K562 (cell line): ENCODE measurements around the gene ABHD16A. TPM values are rescaled to one million over a fixed set of nuclear protein-coding genes. Genes with fewer than 3 reads are reported as not detected.

Experiments
- BACH1 ChIP-seq: fragments of 200-800 bp; sonication (Bioruptor generic); IDR thresholded peaks from 2 replicates; pipeline ENCODE4 v1.6.1; 2016; ENCODE audit warnings: missing genetic modification characterization, missing compliant biosample characterization
- CC2D1A ChIP-seq: fragments of 450-650 bp; IDR thresholded peaks from 2 replicates; pipeline ENCODE4 v1.6.1; 2017; ENCODE audit warnings: mild to moderate bottlenecking
- DEAF1 ChIP-seq: fragments of 450-650 bp; formaldehyde crosslinking; IDR thresholded peaks from 2 replicates; pipeline ENCODE4 v1.4.0; 2020; ENCODE audit warnings: mild to moderate bottlenecking, moderate library complexity
- E2F4 ChIP-seq: sonication (generic); formaldehyde crosslinking; IDR thresholded peaks from 2 replicates; pipeline ENCODE4 v1.8.0; 2022; ENCODE audit warnings: mild to moderate bottlenecking, low read depth, missing genetic modification reagents
- EHMT2 ChIP-seq: fragments of 450-650 bp; IDR thresholded peaks from 2 replicates; pipeline ENCODE4 v1.6.1; 2018; ENCODE audit warnings: antibody characterized with exemption
- HCFC1 ChIP-seq: IDR thresholded peaks from 2 replicates; pipeline ENCODE4 v1.6.1; 2012; ENCODE audit warnings: low read depth, low read length, improper control_type of control experiment
- IRF1 ChIP-seq: sonication (generic); formaldehyde crosslinking; IDR thresholded peaks from 2 replicates; pipeline ENCODE4 v1.8.0; 2022; ENCODE audit warnings: missing genetic modification reagents, mild to moderate bottlenecking, borderline replicate concordance
- MLX ChIP-seq, 2 experiments: fragments of 450-650 bp in 1 of 2; sonication (generic) in 1 of 2; formaldehyde crosslinking; conservative IDR thresholded peaks; 2 replicates each; pipeline versions ENCODE4 v1.4.0 to v1.8.1; 2020 to 2022; ENCODE audit warnings: mild to moderate bottlenecking in 1 of 2, missing genetic modification reagents in 1 of 2
- MYC ChIP-seq, 2 experiments: fragments of 250-450 bp in 1 of 2; sonication (Bioruptor Pico) in 1 of 2; IDR thresholded peaks; 2 replicates each; pipeline versions ENCODE4 v1.5.1 to v1.6.1; 2012 to 2021; ENCODE audit warnings: low read depth in 2 of 2, borderline replicate concordance in 1 of 2, improper control_type of control experiment in 1 of 2, low read length in 1 of 2, mild to moderate bottlenecking in 1 of 2, moderate library complexity in 1 of 2
- NBN ChIP-seq: fragments of 450-650 bp; IDR thresholded peaks from 2 replicates; pipeline ENCODE4 v1.6.1; 2016; ENCODE audit warnings: low read depth, mild to moderate bottlenecking
- NR4A1 ChIP-seq, 2 experiments: fragments of 250-450 bp in 1 of 2; fragments of 450-650 bp in 1 of 2; sonication (Bioruptor Pico) in 1 of 2; IDR thresholded peaks; 2 replicates each; pipeline versions ENCODE4 v1.4.0 to v1.6.1; 2016 to 2020; ENCODE audit warnings: mild to moderate bottlenecking in 2 of 2, missing compliant biosample characterization in 1 of 2, missing genetic modification characterization in 1 of 2, moderate library complexity in 1 of 2
- PTRF ChIP-seq: fragments of 450-650 bp; IDR thresholded peaks from 2 replicates; pipeline ENCODE4 v1.6.1; 2016; ENCODE audit warnings: mild to moderate bottlenecking, missing genetic modification characterization, missing compliant biosample characterization
- THAP12 ChIP-seq: fragments of 250-450 bp; sonication (Bioruptor Pico); IDR thresholded peaks from 2 replicates; pipeline ENCODE4 v1.9.0; 2021; ENCODE audit warnings: mild to moderate bottlenecking, inconsistent platforms
- ZFP30 ChIP-seq: fragments of 250-450 bp; sonication (Bioruptor Pico); IDR thresholded peaks from 2 replicates; pipeline ENCODE4 v1.8.0; 2022; ENCODE audit warnings: moderate library complexity, mild to moderate bottlenecking, inconsistent platforms, borderline replicate concordance
- ZFP91 ChIP-seq: sonication (generic); formaldehyde crosslinking; IDR thresholded peaks from 2 replicates; pipeline ENCODE4 v1.8.0; 2022; ENCODE audit warnings: mild to moderate bottlenecking, missing genetic modification reagents
- ZNF583 ChIP-seq: fragments of 250-450 bp; sonication (Bioruptor Pico); IDR thresholded peaks from 2 replicates; pipeline ENCODE4 v1.4.0; 2020
- polyA plus RNA-seq, 8 experiments: library from polyadenylated mRNA; depleted of rRNA in 4 of 8; stranded (reverse) in 5 of 8; unstranded in 3 of 8; fragments of >200 nt; fragmentation: Nextera tagmentation in 2 of 8; fragmentation: Illumina TruSeq in 1 of 8; extraction: Ambion mirVana in 2 of 8; extraction: Trizol in 1 of 8; gene quantifications; 2 replicates each; pipeline versions ENCODE4 v1.2.1 to v1.2.3, GENCODE V29; 2011 to 2014; ENCODE audit warnings: inconsistent platforms in 1 of 8, missing spikeins in 1 of 8
- total RNA-seq, 7 experiments: library from RNA; depleted of rRNA in 6 of 7; stranded (reverse); fragments of >200 nt in 6 of 7; fragmentation: Illumina TruSeq in 2 of 7; extraction: Trizol in 2 of 7; gene quantifications; 2 replicates each; pipeline versions ENCODE4 v1.2.1 to v1.2.3, GENCODE V29; 2011 to 2021; ENCODE audit warnings: low replicate concordance in 1 of 7

Gene ABHD16A
- total and polyA plus RNA-seq, 9 of the 15 experiments (the other 6 are each of a cell fraction or from before 2014, with no cell fraction given), result 25.8 to 120 (median 81.6) TPM

GRCh38 chr6:31659649-31660380 lies 43.3 kb downstream of the ABHD16A start (continued):
- 0 out of 4 replicates have a peak, but pooled peaks of 1 of the 2 experiments have one; percentile 34 for TF ChIP-seq MLX (CRISPR knock-in tag; conservative IDR thresholded peaks at IDR 0.05)
- TF ChIP-seq NBN, result 0 out of 2 replicates have a peak, but pooled peaks have one; percentile 11
- TF ChIP-seq CC2D1A, result peak; percentile 36; the same call in 1 of the 2 replicates
- 0 out of 2 replicates have a peak, but pooled peaks have one; percentile 5 for TF ChIP-seq DEAF1 (CRISPR knock-in tag)
- TF ChIP-seq BACH1 (tag), result no peak
- TF ChIP-seq IRF1 (CRISPR knock-in tag), result 0 out of 2 replicates have a peak, but pooled peaks have one; percentile 40
- no peak for TF ChIP-seq MYC (IDR thresholded peaks at IDR 0.05; ENCODE audit: low read depth, low read length)
- TF ChIP-seq MYC (CRISPR knock-in tag; IDR thresholded peaks at IDR 0.05; ENCODE audit: borderline replicate concordance, low read depth), result peak; percentile 50; the same call in 1 of the 2 replicates
- TF ChIP-seq EHMT2, result peak; percentile 95
- peak; percentile 22; the same call in 1 of the 2 replicates for TF ChIP-seq HCFC1
- TF ChIP-seq E2F4 (CRISPR knock-in tag), result peak; percentile 64; the same call in 1 of the 2 replicates
- TF ChIP-seq NR4A1 (CRISPR knock-in tag; IDR thresholded peaks at IDR 0.05), result peak; percentile 84; the same call in 1 of the 2 replicates
- 0 out of 2 replicates have a peak, but pooled peaks have one; percentile 50 for TF ChIP-seq NR4A1 (tag; IDR thresholded peaks at IDR 0.05)
- TF ChIP-seq ZNF583 (CRISPR knock-in tag), result no peak; the same call in 1 of the 2 replicates
- TF ChIP-seq ZFP30 (CRISPR knock-in tag), result peak; percentile 76; the same call in 1 of the 2 replicates
- peak; percentile 16; the same call in 1 of the 2 replicates for TF ChIP-seq THAP12
- TF ChIP-seq PTRF (tag), result no peak
- TF ChIP-seq ZFP91 (CRISPR knock-in tag), result peak; percentile 59; the same call in 1 of the 2 replicates
